ENCODE measurements around the gene CFAP77.

Gene CFAP77

GRCh38 chr9:132517815-132518550 lies 108.0 kb downstream of the CFAP77 start:
- DNase-seq (ENCODE audit: low read depth in 2 of 2): no peak

DNA sequence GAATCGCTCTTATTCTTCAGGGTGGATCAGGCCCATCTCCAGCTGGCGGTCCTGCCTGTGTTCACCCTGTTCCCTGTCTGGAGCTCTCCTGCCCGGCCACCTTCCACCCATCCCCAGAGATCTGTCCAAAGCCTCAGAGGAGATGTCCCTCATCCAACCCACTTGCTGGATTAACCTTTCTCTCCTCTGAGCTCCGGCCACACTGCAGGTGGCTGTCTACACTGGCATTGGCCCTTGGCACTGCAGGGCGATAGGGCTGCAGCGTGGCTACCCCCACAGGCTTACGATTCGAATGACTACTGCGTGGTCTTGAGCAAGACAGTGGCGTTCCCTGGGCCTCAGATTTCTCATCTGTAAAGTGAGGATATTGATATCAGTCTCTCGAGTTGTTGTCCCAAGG lies 108.6 kb downstream of the CFAP77 start:
- no peak for DNase-seq (ENCODE audit: low read depth in 2 of 2)

GRCh38 chr9:132519033-132519432 lies 109.0 kb downstream of the CFAP77 start:
- no peak for DNase-seq (ENCODE audit: low read depth in 2 of 2)

GRCh38 chr9:132520612-132521011 lies 110.6 kb downstream of the CFAP77 start:
- DNase-seq (ENCODE audit: low read depth in 2 of 2): no peak

GRCh38 chr9:132525308-132526023 lies 115.5 kb downstream of the CFAP77 start:
- DNase-seq (ENCODE audit: low read depth in 2 of 2): no peak

DNA sequence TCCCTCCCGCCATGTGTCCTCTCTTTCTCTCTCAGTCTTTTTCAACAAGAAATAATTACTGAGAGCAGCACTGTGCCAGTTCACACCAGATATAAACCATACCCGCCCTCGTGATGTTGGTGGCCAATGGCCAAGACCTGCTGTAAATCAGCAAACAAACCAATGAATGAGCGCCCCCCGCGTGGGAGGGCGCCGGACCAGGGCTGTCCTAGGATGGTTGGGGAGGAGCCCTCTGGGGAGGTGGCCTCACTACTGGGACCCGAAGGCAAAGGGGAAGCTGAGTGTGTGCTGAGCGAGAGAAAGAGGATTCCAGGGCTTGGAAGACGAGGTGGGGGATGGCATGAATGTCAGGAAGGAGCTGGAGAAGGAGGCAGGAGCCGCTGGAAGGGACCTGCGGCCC lies 121.2 kb downstream of the CFAP77 start:
- no peak for DNase-seq (ENCODE audit: low read depth in 2 of 2)

DNA sequence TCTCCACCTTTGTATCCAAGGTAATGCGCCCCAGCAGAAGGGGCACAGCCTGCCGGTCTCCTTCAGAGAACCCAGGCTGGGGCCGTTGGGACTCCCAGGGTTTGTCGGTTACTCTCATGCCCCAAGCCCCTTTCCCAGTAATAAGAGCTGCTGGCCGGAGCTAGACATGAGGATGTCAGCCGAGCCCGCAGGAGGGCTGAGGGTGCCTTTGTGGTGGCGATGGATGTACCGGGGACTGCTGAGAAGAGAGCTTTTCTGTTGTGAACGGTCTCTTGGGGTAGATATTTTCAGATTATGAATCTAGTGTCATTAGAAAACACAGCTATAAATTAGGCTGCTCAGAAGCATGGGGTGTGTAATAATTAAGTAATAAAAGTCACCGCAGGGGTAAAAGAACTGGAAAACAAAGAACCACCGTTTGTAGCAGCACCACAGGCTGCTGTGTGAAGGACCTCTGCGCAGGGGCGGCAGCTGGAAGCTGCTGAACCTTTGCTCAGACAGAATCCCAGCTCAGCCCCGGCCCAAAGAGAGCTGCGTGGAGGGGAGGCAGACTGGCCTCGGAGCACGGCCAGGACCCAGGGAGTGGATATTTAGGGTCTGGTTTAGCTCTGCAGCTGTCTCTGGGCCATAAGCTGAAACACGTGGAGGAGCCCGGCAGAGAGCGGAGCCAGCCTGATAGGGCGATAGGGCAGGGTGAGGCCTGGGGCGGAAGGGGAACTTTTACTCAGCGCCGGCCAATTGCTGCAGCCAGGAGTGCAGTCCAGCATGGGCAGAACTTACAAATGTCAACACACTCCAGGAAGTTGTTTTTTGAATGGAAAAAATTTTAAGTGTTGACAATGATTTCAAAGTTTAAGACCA lies 121.9 kb downstream of the CFAP77 start:
- no peak for DNase-seq (ENCODE audit: low read depth in 2 of 2)

DNA sequence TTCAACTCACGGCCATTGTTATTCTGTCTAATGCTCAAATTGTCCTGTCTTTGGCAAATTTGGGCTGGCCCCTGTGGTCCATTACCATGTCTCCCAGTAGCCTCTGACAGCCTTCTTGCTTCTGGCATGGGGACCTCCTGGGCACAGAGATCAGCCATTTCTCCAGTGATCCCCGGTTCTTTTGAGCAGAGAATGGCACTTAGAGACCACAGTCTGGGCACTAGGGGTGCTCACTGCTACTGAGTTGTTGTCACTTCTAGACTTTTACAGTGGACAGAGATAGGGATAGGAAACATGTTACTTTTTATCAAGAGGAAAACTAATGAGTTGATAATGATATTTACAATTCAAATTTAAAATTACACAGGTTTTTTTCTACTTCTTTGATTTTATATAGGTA lies 124.8 kb downstream of the CFAP77 start:
- DNase-seq (ENCODE audit: low read depth in 2 of 2): no peak

GRCh38 chr9:132536124-132536523 lies 126.1 kb downstream of the CFAP77 start:
- no peak for DNase-seq (ENCODE audit: low read depth in 2 of 2)

- DNase-seq (ENCODE audit: low read depth in 2 of 2): no peak
Measured at GRCh38 chr9:132537352-132537751, 127.3 kb downstream of the CFAP77 start.

GRCh38 chr9:132538071-132538470 lies 128.1 kb downstream of the CFAP77 start:
- DNase-seq (ENCODE audit: low read depth in 2 of 2): no peak

DNA sequence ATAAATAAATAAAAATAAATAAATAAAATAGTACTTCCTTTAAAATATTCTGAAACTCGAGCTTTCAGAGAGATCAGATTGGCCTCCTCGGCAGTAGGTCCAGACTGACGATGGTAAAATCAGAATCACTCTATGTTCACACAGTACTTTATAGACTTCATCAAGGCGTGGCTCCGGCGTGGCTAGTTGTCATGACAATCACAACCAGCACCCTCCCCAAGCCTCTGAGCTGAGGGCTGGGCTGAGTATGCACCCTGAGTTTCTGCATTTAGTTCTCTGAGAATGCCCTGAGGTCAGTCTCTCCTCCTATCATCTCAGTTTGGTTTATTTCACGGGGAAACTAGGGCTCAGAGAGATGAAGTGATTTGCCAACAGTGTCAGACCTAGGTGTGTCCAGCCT lies 129.1 kb downstream of the CFAP77 start:
- no peak for DNase-seq (ENCODE audit: low read depth in 2 of 2)

DNA sequence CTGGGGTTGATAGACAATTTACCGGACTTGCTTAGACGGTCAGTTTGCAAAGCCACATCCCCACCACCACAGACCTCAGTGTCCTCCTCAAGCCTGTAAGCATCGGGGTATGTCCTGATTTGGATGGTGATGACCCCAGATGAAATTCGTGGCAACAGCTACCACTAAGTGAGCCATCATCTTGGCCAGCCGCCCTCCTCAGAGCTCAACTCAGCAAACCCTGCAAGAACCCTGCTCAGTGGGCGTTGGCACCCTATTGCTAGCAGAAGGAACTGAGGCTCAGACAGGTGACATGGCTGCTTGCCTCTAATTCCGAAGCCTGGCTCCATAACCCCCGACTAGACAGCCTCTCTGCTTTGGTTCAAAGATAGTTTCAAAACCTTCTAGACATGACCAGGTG lies 131.0 kb downstream of the CFAP77 start:
- DNase-seq (ENCODE audit: low read depth in 2 of 2): no peak

- DNase-seq (ENCODE audit: low read depth in 2 of 2): no peak
Measured at GRCh38 chr9:132541870-132542830, 132.1 kb downstream of the CFAP77 start.

- DNase-seq (ENCODE audit: low read depth in 2 of 2): no peak
Measured at GRCh38 chr9:132543251-132543650, 133.2 kb downstream of the CFAP77 start.

GRCh38 chr9:132543960-132544359 lies 133.9 kb downstream of the CFAP77 start:
- DNase-seq (ENCODE audit: low read depth in 2 of 2): no peak

DNA sequence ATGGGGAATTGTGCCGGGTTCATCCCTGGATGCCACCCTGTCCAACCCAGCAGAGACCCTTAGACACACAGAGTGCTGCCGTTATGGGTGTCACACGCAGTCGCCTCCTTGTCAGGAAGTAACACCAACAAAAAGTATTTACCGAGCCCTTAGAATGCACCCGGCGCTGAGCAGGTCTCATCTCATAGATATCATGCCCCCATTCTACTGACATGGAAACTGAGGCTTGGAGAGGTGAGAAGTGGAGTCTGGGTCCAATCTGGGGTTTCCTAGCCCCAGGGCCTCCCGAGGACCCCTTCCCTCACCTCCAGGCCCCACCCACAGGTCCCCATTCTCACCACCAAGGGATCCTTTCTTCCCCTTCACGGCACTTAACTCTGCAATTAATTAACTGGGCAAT lies 135.6 kb downstream of the CFAP77 start:
- DNase-seq (ENCODE audit: low read depth in 2 of 2): no peak

DNA sequence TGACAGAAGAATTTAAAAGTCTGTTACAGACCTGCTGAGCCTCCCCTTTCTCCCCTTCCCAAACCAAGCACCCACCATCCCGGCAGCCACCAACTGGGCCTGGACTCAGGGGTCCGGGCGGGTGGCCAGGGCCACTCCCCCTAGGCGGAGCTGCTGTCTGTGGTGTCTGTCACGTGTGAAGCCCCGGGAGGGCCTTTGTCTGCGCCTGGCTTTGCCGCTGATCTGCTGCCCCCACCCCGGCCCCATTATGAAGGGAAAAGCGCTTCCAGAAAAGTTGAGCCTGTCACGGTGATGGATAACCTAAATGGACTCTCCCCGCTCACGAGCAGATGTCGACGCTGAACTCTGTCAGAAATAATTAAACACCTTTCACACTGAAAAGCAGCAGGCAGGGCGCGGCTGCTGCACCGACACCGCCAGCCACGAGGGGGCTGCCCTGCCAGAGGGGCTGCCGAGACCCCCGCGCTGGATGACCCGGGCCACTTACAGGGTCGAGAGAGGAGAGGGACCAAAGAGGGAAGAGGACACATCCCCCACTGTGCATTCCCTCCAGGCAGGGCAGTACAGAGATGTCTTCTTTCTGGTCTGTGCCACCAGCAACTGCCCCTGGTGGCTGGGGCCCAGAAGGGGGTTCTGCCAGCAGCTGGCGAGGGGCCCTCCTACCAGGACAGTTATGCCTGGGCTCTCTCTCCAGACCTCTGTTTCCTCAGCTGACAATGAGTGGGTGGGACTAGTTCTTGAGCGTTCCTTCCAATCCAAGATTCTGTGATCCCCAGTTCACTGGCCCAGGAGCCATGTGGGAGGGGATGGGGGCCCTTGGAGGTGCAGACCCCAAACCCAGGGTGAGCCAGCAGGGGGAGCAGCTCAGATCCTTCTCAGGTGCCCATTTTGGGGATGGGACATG lies 136.4 kb downstream of the CFAP77 start:
- no peak for DNase-seq (ENCODE audit: low read depth in 2 of 2)

GRCh38 chr9:132547052-132547431 lies 137.0 kb downstream of the CFAP77 start:
- no peak for DNase-seq (ENCODE audit: low read depth in 2 of 2)

DNA sequence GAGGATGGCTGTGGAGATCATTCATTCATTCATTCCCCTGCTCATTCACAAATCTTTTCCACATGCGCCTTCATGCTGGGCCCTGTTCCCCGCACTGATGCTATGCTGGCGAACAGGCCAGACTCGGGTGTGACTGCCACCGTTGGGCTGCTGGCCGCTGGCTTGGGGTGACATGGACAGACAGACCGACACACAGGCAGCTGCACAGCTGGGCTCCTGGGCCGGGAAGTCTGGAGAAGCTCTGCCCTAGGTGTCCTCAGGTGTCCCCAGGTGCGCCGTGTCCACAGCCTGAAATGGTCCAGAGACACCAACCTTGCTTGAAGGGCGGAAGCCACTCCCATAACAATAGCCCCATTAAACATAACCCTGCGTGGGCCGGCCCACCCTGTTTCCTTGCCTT lies 137.4 kb downstream of the CFAP77 start:
- DNase-seq (ENCODE audit: low read depth in 2 of 2): no peak
